ENCODE data around the gene KIF3B.

- no peak for TF ChIP-seq PRDM15 (CRISPR knock-in tag; IDR thresholded peaks at IDR 0.05)
- TF ChIP-seq MYC (IDR thresholded peaks at IDR 0.05; ENCODE audit: insufficient read depth, insufficient read length, insufficient replicate concordance, low read length, severe bottlenecking), result no peak
- TF ChIP-seq POLR2A (IDR thresholded peaks at IDR 0.05; ENCODE audit: low read depth, low read length), result no peak
- TF ChIP-seq, protein P1, sequence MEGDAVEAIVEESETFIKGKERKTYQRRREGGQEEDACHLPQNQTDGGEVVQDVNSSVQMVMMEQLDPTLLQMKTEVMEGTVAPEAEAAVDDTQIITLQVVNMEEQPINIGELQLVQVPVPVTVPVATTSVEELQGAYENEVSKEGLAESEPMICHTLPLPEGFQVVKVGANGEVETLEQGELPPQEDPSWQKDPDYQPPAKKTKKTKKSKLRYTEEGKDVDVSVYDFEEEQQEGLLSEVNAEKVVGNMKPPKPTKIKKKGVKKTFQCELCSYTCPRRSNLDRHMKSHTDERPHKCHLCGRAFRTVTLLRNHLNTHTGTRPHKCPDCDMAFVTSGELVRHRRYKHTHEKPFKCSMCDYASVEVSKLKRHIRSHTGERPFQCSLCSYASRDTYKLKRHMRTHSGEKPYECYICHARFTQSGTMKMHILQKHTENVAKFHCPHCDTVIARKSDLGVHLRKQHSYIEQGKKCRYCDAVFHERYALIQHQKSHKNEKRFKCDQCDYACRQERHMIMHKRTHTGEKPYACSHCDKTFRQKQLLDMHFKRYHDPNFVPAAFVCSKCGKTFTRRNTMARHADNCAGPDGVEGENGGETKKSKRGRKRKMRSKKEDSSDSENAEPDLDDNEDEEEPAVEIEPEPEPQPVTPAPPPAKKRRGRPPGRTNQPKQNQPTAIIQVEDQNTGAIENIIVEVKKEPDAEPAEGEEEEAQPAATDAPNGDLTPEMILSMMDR (IDR thresholded peaks at IDR 0.05 in 2 of 3, conservative IDR thresholded peaks at IDR 0.05 in 1 of 3; ENCODE audit: control insufficient read depth in 2 of 3, extremely low read depth in 1 of 3, insufficient read depth in 1 of 3, low read depth in 3 of 3, low read length in 3 of 3), result no peak
- no peak for TF ChIP-seq ELK1 (IDR thresholded peaks at IDR 0.05; ENCODE audit: low read depth, low read length)
Observed at GRCh38 chr20:32229251-32229747, 48.2 kb upstream of the KIF3B start.
